Measurements from ENCODE around the gene CDC42EP5.
A peak's percentile ranks its signal among the peaks of the same experiment; 100 is the strongest.

The CDC42EP5 gene

GRCh38 chr19:54415901-54416673 is 57.0 kb downstream of the CDC42EP5 start:
- Mint-ChIP-seq H3K27ac (no peak overlapping the region), H3K4me3 (no peak overlapping the region), H3K36me3 (peaks cover 5% of the 10 kb centered on the region), H3K27me3 (peaks cover 36% of the 10 kb centered on the region), H3K9me3 (peaks cover 11% of the 10 kb centered on the region), H3K4me1 (peaks cover 17% of the 10 kb centered on the region)
- ATAC-seq (ENCODE audit: low read depth) (no peak), DNase-seq (ENCODE audit: low spot score in 2 of 2) (no peak)

- H3K4me1 Mint-ChIP-seq, result peaks cover 17% of the 10 kb centered on the region
- no peak within 1 kb of the TSS for H3K27ac Mint-ChIP-seq
- peaks cover 12% of the 10 kb centered on the region for H3K9me3 Mint-ChIP-seq
- DNase-seq (ENCODE audit: low spot score in 2 of 2) (peak in 1 of 2 donors; percentile 49), ATAC-seq (ENCODE audit: low read depth) (peak; percentile 38)
- H3K4me3 Mint-ChIP-seq, result no peak within 1 kb of the TSS
- peaks cover 5% of the 10 kb centered on the region for H3K36me3 Mint-ChIP-seq
- H3K27me3 Mint-ChIP-seq, result peaks cover 37% of the 10 kb centered on the region
Observed at GRCh38 chr19:54415208-54415900, 57.7 kb downstream of the CDC42EP5 start, which contains the start of gene TTYH1. TSS of gene TTYH1 (plus strand) at chr19:54415464. CDS start at chr19:54415553, 89 bp downstream.

All from memory B cell (primary cell).